Endothelial cell (in vitro differentiated cells): Measurements from ENCODE around the gene SLC26A5. TPM values are rescaled to one million over a fixed set of nuclear protein-coding genes. Genes with fewer than 3 reads are reported as not detected.

Experiments used
- DNase-seq: peaks from one replicate; pipeline ENCODE4 v3.0.0; 2021; ENCODE audit warnings: low spot score
- H3K27ac Mint-ChIP-seq: one replicate; pipeline ENCODE4 v1.8.0; 2021; ENCODE audit warnings: mixed read lengths, inconsistent platforms; ENCODE audit not compliant: unreplicated experiment
- H3K27me3 Mint-ChIP-seq: one replicate; pipeline ENCODE4 v1.8.0; 2021; ENCODE audit warnings: mild to moderate bottlenecking, moderate library complexity, mixed read lengths, inconsistent platforms; ENCODE audit not compliant: unreplicated experiment
- H3K36me3 Mint-ChIP-seq: one replicate; pipeline ENCODE4 v1.8.0; 2021; ENCODE audit warnings: mild to moderate bottlenecking, low read depth, mixed read lengths, inconsistent platforms; ENCODE audit not compliant: unreplicated experiment
- H3K4me1 Mint-ChIP-seq: one replicate; pipeline ENCODE4 v1.8.0; 2021; ENCODE audit warnings: mild to moderate bottlenecking, mixed read lengths, inconsistent platforms; ENCODE audit not compliant: unreplicated experiment
- H3K4me3 Mint-ChIP-seq: one replicate; pipeline ENCODE4 v1.8.0; 2021; ENCODE audit warnings: mild to moderate bottlenecking, mixed read lengths, inconsistent platforms; ENCODE audit not compliant: unreplicated experiment
- H3K9me3 Mint-ChIP-seq: one replicate; pipeline ENCODE4 v1.8.0; 2021; ENCODE audit warnings: mixed read lengths, inconsistent platforms; ENCODE audit not compliant: unreplicated experiment
- total RNA-seq: library from RNA; stranded (reverse); fragmentation: NEBNext Ultra II Directional; extraction: Animal tissue kit (Norgen Biotek cat#: 25700); gene quantifications from one replicate; pipeline ENCODE4 v1.2.1, GENCODE V29; 2021; ENCODE audit not compliant: unreplicated experiment
- TF ChIP-seq, protein P1 (sequence below): fragments of 200-600 bp; sonication (generic); IDR thresholded peaks from one replicate; pipeline ENCODE4 v1.5.0; 2021; ENCODE audit warnings: antibody characterized with exemption; ENCODE audit not compliant: unreplicated experiment

Gene SLC26A5
- total RNA-seq, 1 donor from 2014 or later: 3.0 TPM

DNA sequence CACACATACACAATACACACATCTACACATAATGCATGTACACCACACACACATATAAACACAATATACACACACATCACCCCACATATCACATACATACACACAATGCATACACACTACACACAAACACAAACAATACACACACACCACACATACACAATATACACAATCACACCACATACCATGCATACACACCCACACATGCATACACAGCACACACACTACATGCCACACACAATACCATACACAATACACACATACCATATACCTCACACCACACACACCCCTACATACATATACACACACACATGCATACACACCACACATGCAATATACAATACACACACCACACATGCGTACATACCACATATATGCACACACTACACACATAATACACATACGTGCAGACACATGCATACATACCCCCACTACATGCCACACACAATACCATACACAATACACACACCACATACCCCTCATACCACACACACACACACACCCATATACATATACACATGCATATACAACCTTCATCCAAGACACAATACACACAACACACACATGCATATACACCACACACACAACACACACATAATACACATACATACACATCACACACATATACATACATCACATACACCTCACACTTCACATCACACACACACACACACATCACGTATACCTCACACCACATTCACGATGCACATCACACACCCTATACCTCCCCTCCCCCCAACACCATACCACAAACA is 64.6 kb downstream of the SLC26A5 start:
- peaks cover 4% of the 10 kb centered on the region for H3K4me1 Mint-ChIP-seq
- no peaks in the 10 kb centered on the region for H3K9me3 Mint-ChIP-seq
- no peaks in the 10 kb centered on the region for H3K27me3 Mint-ChIP-seq
- no peak overlapping the region for H3K27ac Mint-ChIP-seq
- no peaks in the 10 kb centered on the region for H3K36me3 Mint-ChIP-seq
- TF ChIP-seq, protein P1, sequence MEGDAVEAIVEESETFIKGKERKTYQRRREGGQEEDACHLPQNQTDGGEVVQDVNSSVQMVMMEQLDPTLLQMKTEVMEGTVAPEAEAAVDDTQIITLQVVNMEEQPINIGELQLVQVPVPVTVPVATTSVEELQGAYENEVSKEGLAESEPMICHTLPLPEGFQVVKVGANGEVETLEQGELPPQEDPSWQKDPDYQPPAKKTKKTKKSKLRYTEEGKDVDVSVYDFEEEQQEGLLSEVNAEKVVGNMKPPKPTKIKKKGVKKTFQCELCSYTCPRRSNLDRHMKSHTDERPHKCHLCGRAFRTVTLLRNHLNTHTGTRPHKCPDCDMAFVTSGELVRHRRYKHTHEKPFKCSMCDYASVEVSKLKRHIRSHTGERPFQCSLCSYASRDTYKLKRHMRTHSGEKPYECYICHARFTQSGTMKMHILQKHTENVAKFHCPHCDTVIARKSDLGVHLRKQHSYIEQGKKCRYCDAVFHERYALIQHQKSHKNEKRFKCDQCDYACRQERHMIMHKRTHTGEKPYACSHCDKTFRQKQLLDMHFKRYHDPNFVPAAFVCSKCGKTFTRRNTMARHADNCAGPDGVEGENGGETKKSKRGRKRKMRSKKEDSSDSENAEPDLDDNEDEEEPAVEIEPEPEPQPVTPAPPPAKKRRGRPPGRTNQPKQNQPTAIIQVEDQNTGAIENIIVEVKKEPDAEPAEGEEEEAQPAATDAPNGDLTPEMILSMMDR: no peak
- H3K4me3 Mint-ChIP-seq: no peak overlapping the region
- DNase-seq: no peak

DNA sequence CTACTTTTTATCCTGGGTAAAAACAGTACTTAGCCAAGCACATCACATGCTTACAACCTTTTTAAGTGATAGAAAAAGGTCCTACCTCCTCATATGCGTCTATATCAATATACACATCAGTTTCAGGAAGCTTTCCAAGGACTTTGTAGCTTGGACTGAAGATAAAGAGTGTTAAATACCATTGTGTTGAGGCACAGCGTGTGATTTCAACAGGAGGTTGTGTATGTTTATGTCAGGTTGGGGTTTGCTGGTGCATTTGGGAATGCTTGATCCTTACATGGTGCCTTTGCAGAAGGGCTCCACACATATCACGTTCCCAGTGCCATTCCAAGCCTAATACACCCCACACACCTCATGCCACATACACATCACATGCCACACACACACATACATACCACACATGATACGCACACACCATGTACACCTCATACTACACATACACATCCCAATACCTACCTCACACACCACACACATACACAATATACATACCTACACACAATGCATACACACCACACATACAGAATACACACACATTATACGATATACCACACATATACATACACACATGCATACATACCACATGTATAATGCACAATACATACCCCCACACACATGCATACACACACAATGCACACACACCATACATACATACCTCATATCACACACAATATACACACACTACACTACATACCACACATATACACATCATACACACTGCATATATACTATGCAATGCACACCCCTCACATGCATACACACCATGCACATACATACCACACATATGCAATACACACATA is 65.4 kb downstream of the SLC26A5 start:
- H3K27me3 Mint-ChIP-seq: no peaks in the 10 kb centered on the region
- TF ChIP-seq, protein P1: no peak
- no peaks in the 10 kb centered on the region for H3K9me3 Mint-ChIP-seq
- H3K36me3 Mint-ChIP-seq: no peaks in the 10 kb centered on the region
- peaks cover 4% of the 10 kb centered on the region for H3K4me1 Mint-ChIP-seq
- H3K27ac Mint-ChIP-seq: no peak overlapping the region
- DNase-seq: no peak
- H3K4me3 Mint-ChIP-seq: no peak overlapping the region

DNA sequence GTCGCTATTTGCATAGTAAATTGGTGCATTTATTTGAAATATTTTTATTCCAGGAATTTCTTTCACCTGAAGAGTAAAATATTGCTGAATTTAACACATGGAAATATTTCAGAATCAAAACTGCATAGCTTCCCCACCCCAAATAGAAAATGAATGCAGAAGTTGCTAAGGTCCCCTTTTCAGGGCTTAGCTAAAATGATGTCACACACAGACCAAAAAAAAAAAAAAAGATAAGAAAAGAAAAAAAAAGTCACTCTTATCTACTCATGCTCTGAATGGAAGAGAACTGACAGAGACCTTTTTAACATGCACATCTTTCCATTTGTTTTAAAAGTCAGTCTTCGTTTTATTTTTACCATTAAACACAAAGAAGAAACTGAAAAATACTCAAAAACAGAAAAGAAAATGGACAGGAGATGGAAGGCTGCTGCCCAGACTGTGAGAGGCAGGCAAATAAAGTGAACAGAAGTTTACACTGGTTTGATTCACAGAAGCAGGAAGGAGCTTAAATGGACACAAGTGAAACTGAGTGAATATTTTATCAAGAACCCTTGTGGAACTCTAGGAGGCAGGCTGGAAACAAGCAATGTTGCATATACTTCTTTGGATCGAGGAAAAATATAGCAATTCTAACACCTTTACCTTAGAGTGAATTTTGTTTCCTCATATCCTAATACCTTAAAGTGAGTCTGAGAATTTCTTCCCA is 66.6 kb downstream of the SLC26A5 start:
- no peak overlapping the region for H3K27ac Mint-ChIP-seq
- no peak overlapping the region for H3K4me3 Mint-ChIP-seq
- no peaks in the 10 kb centered on the region for H3K9me3 Mint-ChIP-seq
- no peak for DNase-seq
- peaks cover 4% of the 10 kb centered on the region for H3K4me1 Mint-ChIP-seq
- H3K36me3 Mint-ChIP-seq: no peaks in the 10 kb centered on the region
- TF ChIP-seq, protein P1: no peak
- H3K27me3 Mint-ChIP-seq: no peaks in the 10 kb centered on the region

DNA sequence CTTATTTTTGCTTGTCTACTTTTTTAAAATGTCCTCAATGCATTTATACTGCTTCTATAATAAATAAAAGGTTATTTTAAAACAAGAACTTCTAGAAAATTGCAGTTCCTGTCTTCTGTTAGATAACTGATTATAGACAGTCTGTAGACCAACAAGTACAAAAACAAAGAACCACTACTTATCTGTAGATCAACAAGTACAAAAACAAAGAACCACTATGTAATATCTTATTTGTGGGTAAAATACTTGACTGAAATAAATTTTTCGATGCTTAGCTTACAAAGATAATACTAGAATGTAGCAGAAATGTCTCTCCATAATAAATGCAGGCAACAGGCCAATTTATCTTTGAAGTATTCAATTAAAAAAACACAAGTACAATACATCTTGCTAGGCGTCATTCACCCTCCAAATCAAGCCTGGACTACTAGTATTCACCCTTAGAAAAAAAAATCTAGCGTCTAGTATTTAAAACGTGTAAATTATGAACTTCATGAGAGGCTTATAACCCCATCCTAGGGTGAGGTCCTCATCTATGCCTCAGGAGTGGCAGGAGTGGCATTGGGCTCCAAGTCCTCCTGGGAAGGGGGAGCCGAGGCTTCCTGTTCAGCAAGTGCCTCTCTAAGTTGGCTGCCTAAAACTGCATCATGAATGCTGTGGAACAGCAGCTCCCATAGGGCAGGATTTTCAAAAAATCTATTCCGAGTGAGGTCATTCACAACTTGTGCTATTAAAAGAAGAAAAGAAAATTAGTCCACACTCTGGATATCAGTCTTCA is 72.0 kb downstream of the SLC26A5 start:
- Mint-ChIP-seq H3K36me3 (no peaks in the 10 kb centered on the region), H3K27me3 (no peaks in the 10 kb centered on the region), H3K4me1 (peaks cover 4% of the 10 kb centered on the region), H3K4me3 (no peak overlapping the region), H3K27ac (no peak overlapping the region), H3K9me3 (no peaks in the 10 kb centered on the region)
- TF ChIP-seq, protein P1: no peak
- DNase-seq: no peak
